HepG2 (cell line): Measurements from ENCODE around the gene NHSL1. TPM values are rescaled to one million over a fixed set of nuclear protein-coding genes. Genes with fewer than 3 reads are reported as not detected.

Source experiments
- LCORL ChIP-seq, 2 experiments: fragments of 450-650 bp in 1 of 2; sonication (generic) in 1 of 2; formaldehyde crosslinking in 1 of 2; IDR thresholded peaks; 2 replicates each; pipeline versions ENCODE4 v1.5.0 to v1.6.1; 2017 to 2020; ENCODE audit warnings: antibody characterized with exemption in 1 of 2, missing genetic modification reagents in 1 of 2
- MAFK ChIP-seq, 2 experiments: IDR thresholded peaks in 1 of 2; conservative IDR thresholded peaks in 1 of 2; 2 replicates each; pipeline ENCODE4 v1.6.1; 2011; ENCODE audit warnings: improper control_type of control experiment in 2 of 2, low read length in 2 of 2
- MEIS1 ChIP-seq: sonication (generic); formaldehyde crosslinking; IDR thresholded peaks from 2 replicates; pipeline ENCODE4 v1.9.0; 2021; ENCODE audit warnings: mild to moderate bottlenecking, missing genetic modification reagents, moderate library complexity, borderline replicate concordance
- MIXL1 ChIP-seq: IDR thresholded peaks from 2 replicates; pipeline ENCODE4 v1.6.1; 2016
- PAWR ChIP-seq: sonication (generic); formaldehyde crosslinking; IDR thresholded peaks from 2 replicates; pipeline ENCODE4 v1.4.0; 2020; ENCODE audit warnings: missing genetic modification reagents, mild to moderate bottlenecking, borderline replicate concordance
- POLR2AphosphoS5 ChIP-seq: IDR thresholded peaks from 2 replicates; pipeline ENCODE4 v1.6.1; 2012; ENCODE audit warnings: low read depth, low read length
- SAP130 ChIP-seq: IDR thresholded peaks from 2 replicates; pipeline ENCODE4 v1.6.1; 2016; ENCODE audit warnings: low read depth
- SP1 ChIP-seq, 2 experiments: fragments of 450-650 bp in 1 of 2; sonication (generic) in 1 of 2; formaldehyde crosslinking in 1 of 2; IDR thresholded peaks; 2 replicates each; pipeline versions ENCODE4 v1.4.0 to v1.6.1; 2016 to 2020; ENCODE audit warnings: missing genetic modification reagents in 1 of 2
- XBP1 ChIP-seq: sonication (generic); formaldehyde crosslinking; IDR thresholded peaks from 2 replicates; pipeline ENCODE4 v1.5.0; 2020; ENCODE audit warnings: missing genetic modification reagents
- ZNF354B ChIP-seq: sonication (generic); formaldehyde crosslinking; IDR thresholded peaks from 2 replicates; pipeline ENCODE4 v1.8.0; 2022; ENCODE audit warnings: mild to moderate bottlenecking, missing genetic modification reagents
- ZNF44 ChIP-seq: sonication (generic); formaldehyde crosslinking; IDR thresholded peaks from 2 replicates; pipeline ENCODE4 v1.5.1; 2020; ENCODE audit warnings: mild to moderate bottlenecking, missing genetic modification reagents
- ZNF460 ChIP-seq: sonication (generic); formaldehyde crosslinking; IDR thresholded peaks from 2 replicates; pipeline ENCODE4 v1.5.1; 2020; ENCODE audit warnings: missing genetic modification reagents, mild to moderate bottlenecking, borderline replicate concordance
- ZNF768 ChIP-seq: sonication (generic); formaldehyde crosslinking; IDR thresholded peaks from 2 replicates; pipeline ENCODE4 v1.4.0; 2020; ENCODE audit warnings: missing genetic modification reagents
- ZNF781 ChIP-seq: sonication (generic); formaldehyde crosslinking; IDR thresholded peaks from 2 replicates; pipeline ENCODE4 v1.5.1; 2020; ENCODE audit warnings: borderline replicate concordance, mild to moderate bottlenecking, missing genetic modification reagents; ENCODE audit errors: not compliant biosample characterization
- ZNF883 ChIP-seq: sonication (generic); formaldehyde crosslinking; IDR thresholded peaks from 2 replicates; pipeline ENCODE4 v1.5.1; 2020; ENCODE audit warnings: mild to moderate bottlenecking, missing genetic modification reagents; ENCODE audit errors: not compliant biosample characterization
- ZSCAN29 ChIP-seq: sonication (generic); formaldehyde crosslinking; conservative IDR thresholded peaks from 2 replicates; pipeline ENCODE4 v1.4.0; 2020; ENCODE audit warnings: mild to moderate bottlenecking, missing genetic modification reagents
- polyA plus RNA-seq, 8 experiments: library from polyadenylated mRNA; depleted of rRNA in 3 of 8; stranded (reverse) in 7 of 8; unstranded in 1 of 8; fragments of >200 nt; fragmentation: Illumina TruSeq in 4 of 8; extraction: Trizol in 4 of 8; gene quantifications; 2 replicates each; pipeline versions ENCODE4 v1.2.1 to v1.2.3, GENCODE V29; 2011 to 2016; ENCODE audit warnings: low read depth in 4 of 8, missing spikeins in 1 of 8, mixed read lengths in 1 of 8; ENCODE audit not compliant: insufficient read depth in 1 of 8
- total RNA-seq, 5 experiments: library from RNA; depleted of rRNA; stranded (reverse); fragments of >200 nt; fragmentation: Illumina TruSeq; extraction: Trizol; gene quantifications; 2 replicates each; pipeline ENCODE4 v1.2.3, GENCODE V29; 2016; ENCODE audit warnings: low read depth in 1 of 5
- TF ChIP-seq, protein P1 (sequence below): sonication (generic); formaldehyde crosslinking; IDR thresholded peaks from 2 replicates; pipeline ENCODE4; 2020; ENCODE audit warnings: missing genetic modification reagents, mild to moderate bottlenecking, borderline replicate concordance
- TF ChIP-seq, protein P2 (sequence below), 2 experiments: IDR thresholded peaks; 2 replicates each; pipeline ENCODE4 v1.6.1; 2011 to 2012; ENCODE audit warnings: low read length in 2 of 2, borderline replicate concordance in 1 of 2, low read depth in 1 of 2, mild to moderate bottlenecking in 1 of 2, moderate library complexity in 1 of 2
- TF ChIP-seq, protein P3 (sequence below): sonication (generic); formaldehyde crosslinking; IDR thresholded peaks from 2 replicates; pipeline ENCODE4 v1.5.0; 2020; ENCODE audit warnings: mild to moderate bottlenecking, missing genetic modification reagents
- TF ChIP-seq, protein P4 (sequence below): sonication (generic); formaldehyde crosslinking; IDR thresholded peaks from 2 replicates; pipeline ENCODE4 v1.4.0; 2020; ENCODE audit warnings: missing genetic modification reagents

The NHSL1 gene
- total and polyA plus RNA-seq, 2 of the 13 experiments (the other 11 are each of a cell fraction or from before 2014, with no cell fraction given) = 24.9 to 53.6 TPM

DNA sequence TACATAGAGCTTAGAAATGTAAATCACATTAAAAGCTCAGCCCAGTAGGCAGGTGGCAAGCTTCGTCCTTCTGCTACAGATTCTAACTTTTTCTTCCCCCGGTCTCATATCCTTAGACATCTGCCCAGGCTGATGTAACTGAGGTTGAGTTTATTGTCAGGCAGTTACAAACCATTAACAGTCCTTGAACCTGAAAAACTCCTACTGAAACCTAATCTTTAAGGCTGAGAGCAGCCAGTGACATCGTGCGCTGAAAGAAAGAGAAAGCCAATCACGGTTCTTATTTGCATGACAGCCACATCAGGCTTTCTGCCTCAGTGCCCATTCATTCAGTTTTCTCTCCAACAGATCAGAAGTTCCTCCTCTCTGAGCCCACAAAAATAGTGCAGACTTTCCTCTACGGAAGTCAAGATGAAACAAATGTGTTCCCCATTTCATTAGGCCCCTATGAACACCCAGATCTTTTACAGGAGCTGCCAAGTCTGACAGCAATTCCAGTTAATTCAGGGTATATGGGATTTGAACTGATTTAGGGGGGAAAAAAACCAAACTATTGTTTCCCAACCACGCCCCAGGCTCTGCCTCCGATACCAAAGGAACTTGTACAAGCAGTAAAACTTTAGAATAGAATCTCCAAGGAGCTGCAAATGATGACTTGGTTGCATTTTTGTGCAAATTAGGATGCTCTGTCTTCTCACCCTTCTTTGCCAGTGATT, at the start of gene NHSL1 (continued):
- TF ChIP-seq, protein P1, sequence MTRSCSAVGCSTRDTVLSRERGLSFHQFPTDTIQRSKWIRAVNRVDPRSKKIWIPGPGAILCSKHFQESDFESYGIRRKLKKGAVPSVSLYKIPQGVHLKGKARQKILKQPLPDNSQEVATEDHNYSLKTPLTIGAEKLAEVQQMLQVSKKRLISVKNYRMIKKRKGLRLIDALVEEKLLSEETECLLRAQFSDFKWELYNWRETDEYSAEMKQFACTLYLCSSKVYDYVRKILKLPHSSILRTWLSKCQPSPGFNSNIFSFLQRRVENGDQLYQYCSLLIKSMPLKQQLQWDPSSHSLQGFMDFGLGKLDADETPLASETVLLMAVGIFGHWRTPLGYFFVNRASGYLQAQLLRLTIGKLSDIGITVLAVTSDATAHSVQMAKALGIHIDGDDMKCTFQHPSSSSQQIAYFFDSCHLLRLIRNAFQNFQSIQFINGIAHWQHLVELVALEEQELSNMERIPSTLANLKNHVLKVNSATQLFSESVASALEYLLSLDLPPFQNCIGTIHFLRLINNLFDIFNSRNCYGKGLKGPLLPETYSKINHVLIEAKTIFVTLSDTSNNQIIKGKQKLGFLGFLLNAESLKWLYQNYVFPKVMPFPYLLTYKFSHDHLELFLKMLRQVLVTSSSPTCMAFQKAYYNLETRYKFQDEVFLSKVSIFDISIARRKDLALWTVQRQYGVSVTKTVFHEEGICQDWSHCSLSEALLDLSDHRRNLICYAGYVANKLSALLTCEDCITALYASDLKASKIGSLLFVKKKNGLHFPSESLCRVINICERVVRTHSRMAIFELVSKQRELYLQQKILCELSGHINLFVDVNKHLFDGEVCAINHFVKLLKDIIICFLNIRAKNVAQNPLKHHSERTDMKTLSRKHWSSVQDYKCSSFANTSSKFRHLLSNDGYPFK = no peak
- TF ChIP-seq PAWR (CRISPR knock-in tag) = 0 out of 2 replicates have a peak, but pooled peaks have one; percentile 70
- TF ChIP-seq XBP1 (CRISPR knock-in tag) = no peak
- TF ChIP-seq ZSCAN29 (CRISPR knock-in tag) = peak; percentile 43; the same call in 1 of the 2 replicates
- no peak for TF ChIP-seq ZNF768 (CRISPR knock-in tag)
- TF ChIP-seq POLR2AphosphoS5 = peak; percentile 90
- TF ChIP-seq, protein P2, sequence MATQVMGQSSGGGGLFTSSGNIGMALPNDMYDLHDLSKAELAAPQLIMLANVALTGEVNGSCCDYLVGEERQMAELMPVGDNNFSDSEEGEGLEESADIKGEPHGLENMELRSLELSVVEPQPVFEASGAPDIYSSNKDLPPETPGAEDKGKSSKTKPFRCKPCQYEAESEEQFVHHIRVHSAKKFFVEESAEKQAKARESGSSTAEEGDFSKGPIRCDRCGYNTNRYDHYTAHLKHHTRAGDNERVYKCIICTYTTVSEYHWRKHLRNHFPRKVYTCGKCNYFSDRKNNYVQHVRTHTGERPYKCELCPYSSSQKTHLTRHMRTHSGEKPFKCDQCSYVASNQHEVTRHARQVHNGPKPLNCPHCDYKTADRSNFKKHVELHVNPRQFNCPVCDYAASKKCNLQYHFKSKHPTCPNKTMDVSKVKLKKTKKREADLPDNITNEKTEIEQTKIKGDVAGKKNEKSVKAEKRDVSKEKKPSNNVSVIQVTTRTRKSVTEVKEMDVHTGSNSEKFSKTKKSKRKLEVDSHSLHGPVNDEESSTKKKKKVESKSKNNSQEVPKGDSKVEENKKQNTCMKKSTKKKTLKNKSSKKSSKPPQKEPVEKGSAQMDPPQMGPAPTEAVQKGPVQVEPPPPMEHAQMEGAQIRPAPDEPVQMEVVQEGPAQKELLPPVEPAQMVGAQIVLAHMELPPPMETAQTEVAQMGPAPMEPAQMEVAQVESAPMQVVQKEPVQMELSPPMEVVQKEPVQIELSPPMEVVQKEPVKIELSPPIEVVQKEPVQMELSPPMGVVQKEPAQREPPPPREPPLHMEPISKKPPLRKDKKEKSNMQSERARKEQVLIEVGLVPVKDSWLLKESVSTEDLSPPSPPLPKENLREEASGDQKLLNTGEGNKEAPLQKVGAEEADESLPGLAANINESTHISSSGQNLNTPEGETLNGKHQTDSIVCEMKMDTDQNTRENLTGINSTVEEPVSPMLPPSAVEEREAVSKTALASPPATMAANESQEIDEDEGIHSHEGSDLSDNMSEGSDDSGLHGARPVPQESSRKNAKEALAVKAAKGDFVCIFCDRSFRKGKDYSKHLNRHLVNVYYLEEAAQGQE (IDR thresholded peaks at IDR 0.05; ENCODE audit: borderline replicate concordance in 1 of 2, low read depth in 1 of 2, low read length in 2 of 2) = peak in 1 of 2 experiments; percentile 46; a peak in 1 of 4 replicates
- peak; percentile 79 for TF ChIP-seq ZNF781 (CRISPR knock-in tag)
- TF ChIP-seq MAFK (conservative IDR thresholded peaks at IDR 0.05 in 1 of 2, IDR thresholded peaks at IDR 0.05 in 1 of 2; ENCODE audit: low read length in 2 of 2) = no peak
- no peak for TF ChIP-seq ZNF883 (CRISPR knock-in tag)
- peak; percentile 85; the same call in 1 of the 2 replicates for TF ChIP-seq MEIS1 (CRISPR knock-in tag)
- no peak for TF ChIP-seq LCORL (IDR thresholded peaks at IDR 0.05)
- TF ChIP-seq LCORL (CRISPR knock-in tag; IDR thresholded peaks at IDR 0.05) = 0 out of 2 replicates have a peak, but pooled peaks have one; percentile 27
- peak; percentile 96 for TF ChIP-seq SAP130 (CRISPR knock-in tag)
- TF ChIP-seq, protein P3, sequence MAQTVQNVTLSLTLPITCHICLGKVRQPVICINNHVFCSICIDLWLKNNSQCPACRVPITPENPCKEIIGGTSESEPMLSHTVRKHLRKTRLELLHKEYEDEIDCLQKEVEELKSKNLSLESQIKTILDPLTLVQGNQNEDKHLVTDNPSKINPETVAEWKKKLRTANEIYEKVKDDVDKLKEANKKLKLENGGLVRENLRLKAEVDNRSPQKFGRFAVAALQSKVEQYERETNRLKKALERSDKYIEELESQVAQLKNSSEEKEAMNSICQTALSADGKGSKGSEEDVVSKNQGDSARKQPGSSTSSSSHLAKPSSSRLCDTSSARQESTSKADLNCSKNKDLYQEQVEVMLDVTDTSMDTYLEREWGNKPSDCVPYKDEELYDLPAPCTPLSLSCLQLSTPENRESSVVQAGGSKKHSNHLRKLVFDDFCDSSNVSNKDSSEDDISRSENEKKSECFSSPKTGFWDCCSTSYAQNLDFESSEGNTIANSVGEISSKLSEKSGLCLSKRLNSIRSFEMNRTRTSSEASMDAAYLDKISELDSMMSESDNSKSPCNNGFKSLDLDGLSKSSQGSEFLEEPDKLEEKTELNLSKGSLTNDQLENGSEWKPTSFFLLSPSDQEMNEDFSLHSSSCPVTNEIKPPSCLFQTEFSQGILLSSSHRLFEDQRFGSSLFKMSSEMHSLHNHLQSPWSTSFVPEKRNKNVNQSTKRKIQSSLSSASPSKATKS = peak; percentile 62; the same call in 1 of the 2 replicates
- no peak for TF ChIP-seq ZNF460 (CRISPR knock-in tag)
- TF ChIP-seq, protein P4, sequence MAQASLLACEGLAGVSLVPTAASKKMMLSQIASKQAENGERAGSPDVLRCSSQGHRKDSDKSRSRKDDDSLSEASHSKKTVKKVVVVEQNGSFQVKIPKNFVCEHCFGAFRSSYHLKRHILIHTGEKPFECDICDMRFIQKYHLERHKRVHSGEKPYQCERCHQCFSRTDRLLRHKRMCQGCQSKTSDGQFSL (CRISPR knock-in tag) = no peak
- peak; percentile 73 for TF ChIP-seq MIXL1
- TF ChIP-seq SP1 (IDR thresholded peaks at IDR 0.05) = no peak
- TF ChIP-seq SP1 (CRISPR knock-in tag; IDR thresholded peaks at IDR 0.05) = no peak
- no peak for TF ChIP-seq ZNF44 (CRISPR knock-in tag)
- TF ChIP-seq ZNF354B (CRISPR knock-in tag) = no peak
